Measurements from ENCODE around the gene MPRIP.

DNA sequence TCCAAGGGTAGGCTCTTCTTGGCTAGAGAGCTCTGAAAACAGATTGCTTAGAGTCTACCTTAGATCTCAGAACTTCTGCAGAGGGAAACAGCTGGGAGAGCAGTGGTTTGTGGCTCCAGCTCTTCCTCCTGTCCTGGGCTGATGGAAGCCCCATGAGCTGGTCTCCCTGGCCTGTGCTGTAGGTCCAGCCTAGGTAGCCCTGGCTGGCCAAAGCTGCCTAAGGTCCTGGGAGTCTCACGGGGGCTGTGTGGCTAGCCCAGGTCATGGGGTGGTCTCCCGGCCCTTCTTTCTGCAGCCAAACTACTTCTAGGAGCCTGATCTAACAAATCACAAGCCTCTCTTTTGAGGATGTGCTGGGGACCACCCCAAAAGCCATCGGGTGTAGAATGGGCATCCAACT is 75.7 kb downstream of the MPRIP start:
- TF ChIP-seq, protein P1, sequence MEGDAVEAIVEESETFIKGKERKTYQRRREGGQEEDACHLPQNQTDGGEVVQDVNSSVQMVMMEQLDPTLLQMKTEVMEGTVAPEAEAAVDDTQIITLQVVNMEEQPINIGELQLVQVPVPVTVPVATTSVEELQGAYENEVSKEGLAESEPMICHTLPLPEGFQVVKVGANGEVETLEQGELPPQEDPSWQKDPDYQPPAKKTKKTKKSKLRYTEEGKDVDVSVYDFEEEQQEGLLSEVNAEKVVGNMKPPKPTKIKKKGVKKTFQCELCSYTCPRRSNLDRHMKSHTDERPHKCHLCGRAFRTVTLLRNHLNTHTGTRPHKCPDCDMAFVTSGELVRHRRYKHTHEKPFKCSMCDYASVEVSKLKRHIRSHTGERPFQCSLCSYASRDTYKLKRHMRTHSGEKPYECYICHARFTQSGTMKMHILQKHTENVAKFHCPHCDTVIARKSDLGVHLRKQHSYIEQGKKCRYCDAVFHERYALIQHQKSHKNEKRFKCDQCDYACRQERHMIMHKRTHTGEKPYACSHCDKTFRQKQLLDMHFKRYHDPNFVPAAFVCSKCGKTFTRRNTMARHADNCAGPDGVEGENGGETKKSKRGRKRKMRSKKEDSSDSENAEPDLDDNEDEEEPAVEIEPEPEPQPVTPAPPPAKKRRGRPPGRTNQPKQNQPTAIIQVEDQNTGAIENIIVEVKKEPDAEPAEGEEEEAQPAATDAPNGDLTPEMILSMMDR (conservative IDR thresholded peaks at IDR 0.05): no peak
- no peak for TF ChIP-seq EZH2 (IDR thresholded peaks at IDR 0.05; ENCODE audit: low read depth)

Data from PC-9 (cell line).